ENCODE results near the gene NIT1.

- TF ChIP-seq, protein P1, sequence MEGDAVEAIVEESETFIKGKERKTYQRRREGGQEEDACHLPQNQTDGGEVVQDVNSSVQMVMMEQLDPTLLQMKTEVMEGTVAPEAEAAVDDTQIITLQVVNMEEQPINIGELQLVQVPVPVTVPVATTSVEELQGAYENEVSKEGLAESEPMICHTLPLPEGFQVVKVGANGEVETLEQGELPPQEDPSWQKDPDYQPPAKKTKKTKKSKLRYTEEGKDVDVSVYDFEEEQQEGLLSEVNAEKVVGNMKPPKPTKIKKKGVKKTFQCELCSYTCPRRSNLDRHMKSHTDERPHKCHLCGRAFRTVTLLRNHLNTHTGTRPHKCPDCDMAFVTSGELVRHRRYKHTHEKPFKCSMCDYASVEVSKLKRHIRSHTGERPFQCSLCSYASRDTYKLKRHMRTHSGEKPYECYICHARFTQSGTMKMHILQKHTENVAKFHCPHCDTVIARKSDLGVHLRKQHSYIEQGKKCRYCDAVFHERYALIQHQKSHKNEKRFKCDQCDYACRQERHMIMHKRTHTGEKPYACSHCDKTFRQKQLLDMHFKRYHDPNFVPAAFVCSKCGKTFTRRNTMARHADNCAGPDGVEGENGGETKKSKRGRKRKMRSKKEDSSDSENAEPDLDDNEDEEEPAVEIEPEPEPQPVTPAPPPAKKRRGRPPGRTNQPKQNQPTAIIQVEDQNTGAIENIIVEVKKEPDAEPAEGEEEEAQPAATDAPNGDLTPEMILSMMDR (IDR thresholded peaks at IDR 0.05), result no peak
- no peak for TF ChIP-seq EP300 (IDR thresholded peaks at IDR 0.05)
- TF ChIP-seq POLR2AphosphoS5 (IDR thresholded peaks at IDR 0.05), result no peak
- TF ChIP-seq POLR2A (IDR thresholded peaks at IDR 0.05), result no peak
Measured at GRCh38 chr1:161111117-161111516, 6.8 kb upstream of the NIT1 start.
